ENCODE measurements around the gene POU2F2. TPM values are rescaled to one million over a fixed set of nuclear protein-coding genes. Genes with fewer than 3 reads are reported as not detected.

The POU2F2 gene
- total RNA-seq, 1 experiment from 2014 or later: 0.89 TPM

DNA sequence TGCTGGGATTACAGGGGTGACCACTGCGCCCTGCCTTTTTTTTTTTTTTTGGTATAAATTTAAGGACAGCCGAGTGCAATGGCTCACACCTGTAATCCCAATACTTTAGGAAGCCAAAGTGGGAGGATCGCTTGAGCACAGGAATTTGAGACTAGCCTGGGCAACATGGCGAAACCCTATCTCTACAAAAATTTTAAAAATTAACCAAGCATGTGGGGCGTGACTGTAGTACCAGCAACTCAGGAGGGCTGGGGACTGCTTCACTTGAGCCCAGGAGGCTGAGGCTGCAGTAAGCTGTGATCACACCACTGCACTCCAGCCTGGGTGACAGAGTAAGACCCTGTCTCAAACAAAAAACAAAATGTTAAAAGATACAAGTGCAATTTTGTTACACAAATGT is 34.8 kb downstream of the POU2F2 start:
- Histone ChIP-seq H3K27ac (ENCODE audit: low read depth, low read length) (no peak overlapping the region), H3K27me3 (ENCODE audit: insufficient read depth, low read length) (no peaks in the 10 kb centered on the region), H3K9me3 (ENCODE audit: control insufficient read depth in 1 of 2, insufficient read depth in 1 of 2, low read depth in 1 of 2, low read length in 2 of 2) (no peaks in the 10 kb centered on the region), H3K9me2 (ENCODE audit: insufficient read depth) (no peaks in the 10 kb centered on the region), H3K4me1 (ENCODE audit: control insufficient read depth in 1 of 2, insufficient read depth in 2 of 2, low read length in 2 of 2) (peaks cover 24 to 30% of the 10 kb centered on the region in 2 experiments), H3K79me2 (ENCODE audit: insufficient read depth, low read length) (no peaks in the 10 kb centered on the region), H4K20me1 (ENCODE audit: insufficient read depth) (no peaks in the 10 kb centered on the region), H3K4me2 (ENCODE audit: low read length) (no peak overlapping the region), H2AFZ (ENCODE audit: low read depth, low read length, poor library complexity, severe bottlenecking) (no peak overlapping the region), H3K9ac (ENCODE audit: low read length) (no peak overlapping the region), H3K36me3 (ENCODE audit: control insufficient read depth in 1 of 2, insufficient read depth in 2 of 2, low read length in 2 of 2) (no peaks in the 10 kb centered on the region), H3K4me3 (replicated peaks in 1 of 2; ENCODE audit: low read depth in 1 of 2, low read length in 2 of 2) (no peak overlapping the region)
- intact Hi-C loops (cut with micrococcal nuclease): loop anchor here (10.0 kb wide), 1 partner anchor 103 kb away; the partner anchor contains the start of gene ATP1A3
- TF ChIP-seq, protein P1, sequence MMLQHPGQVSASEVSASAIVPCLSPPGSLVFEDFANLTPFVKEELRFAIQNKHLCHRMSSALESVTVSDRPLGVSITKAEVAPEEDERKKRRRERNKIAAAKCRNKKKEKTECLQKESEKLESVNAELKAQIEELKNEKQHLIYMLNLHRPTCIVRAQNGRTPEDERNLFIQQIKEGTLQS (IDR thresholded peaks at IDR 0.05): no peak
- no peak for TF ChIP-seq EZH2phosphoT487 (IDR thresholded peaks at IDR 0.05; ENCODE audit: borderline replicate concordance)
- TF ChIP-seq ZFX (IDR thresholded peaks at IDR 0.05): no peak
- no peak for TF ChIP-seq SIN3A (IDR thresholded peaks at IDR 0.05; ENCODE audit: low read depth)
- TF ChIP-seq POLR2AphosphoS5 (IDR thresholded peaks at IDR 0.05; ENCODE audit: low read depth, low read length): no peak
- TF ChIP-seq FOSL1 (IDR thresholded peaks at IDR 0.05; ENCODE audit: low read depth): no peak
- CTCF ChIA-PET: no interaction called here
- RAD21 ChIA-PET (ENCODE audit: low non-redundant PET in 1 of 2, low total read pairs in 2 of 2, uncharacterized antibody in 2 of 2, unreplicated experiment in 2 of 2): no interaction called here
- no peak for ATAC-seq
- no peak for DNase-seq (ENCODE audit: low read depth, low spot score)
- POLR2A ChIA-PET: no interaction called here
- no TSS peak for BruUV-seq (replicated peaks)

GRCh38 chr19:42096255-42096837 is 35.9 kb downstream of the POU2F2 start:
- Histone ChIP-seq H3K9ac (ENCODE audit: low read length) (no peak overlapping the region), H3K36me3 (ENCODE audit: control insufficient read depth in 1 of 2, insufficient read depth in 2 of 2, low read length in 2 of 2) (no peaks in the 10 kb centered on the region), H3K27me3 (ENCODE audit: insufficient read depth, low read length) (no peaks in the 10 kb centered on the region), H3K27ac (ENCODE audit: low read depth, low read length) (no peak overlapping the region), H3K79me2 (ENCODE audit: insufficient read depth, low read length) (no peaks in the 10 kb centered on the region), H3K9me3 (ENCODE audit: control insufficient read depth in 1 of 2, insufficient read depth in 1 of 2, low read depth in 1 of 2, low read length in 2 of 2) (no peaks in the 10 kb centered on the region), H3K4me2 (ENCODE audit: low read length) (no peak overlapping the region), H3K9me2 (ENCODE audit: insufficient read depth) (no peaks in the 10 kb centered on the region), H3K4me3 (replicated peaks in 1 of 2; ENCODE audit: low read depth in 1 of 2, low read length in 2 of 2) (no peak overlapping the region), H2AFZ (ENCODE audit: low read depth, low read length, poor library complexity, severe bottlenecking) (no peak overlapping the region), H3K4me1 (ENCODE audit: control insufficient read depth in 1 of 2, insufficient read depth in 2 of 2, low read length in 2 of 2) (peaks cover 23 to 41% of the 10 kb centered on the region in 2 experiments), H4K20me1 (ENCODE audit: insufficient read depth) (no peaks in the 10 kb centered on the region)
- ChIA-PET RAD21 (ENCODE audit: low non-redundant PET in 1 of 2, low total read pairs in 2 of 2, uncharacterized antibody in 2 of 2, unreplicated experiment in 2 of 2) (no interaction called here), CTCF (no interaction called here), POLR2A (no interaction called here)
- ATAC-seq (no peak), DNase-seq (ENCODE audit: low read depth, low spot score) (no peak)
- no TSS peak for BruUV-seq (replicated peaks)
- intact Hi-C loops (cut with micrococcal nuclease): loop anchor here (10.0 kb wide), 1 partner anchor 102 kb away; the partner anchor contains the start of gene ATP1A3
- TF ChIP-seq EGR1 (IDR thresholded peaks at IDR 0.05; ENCODE audit: low read depth) (no peak), FOSL1 (IDR thresholded peaks at IDR 0.05; ENCODE audit: low read depth) (no peak), CEBPB (IDR thresholded peaks at IDR 0.05; ENCODE audit: low read depth) (no peak), REST (IDR thresholded peaks at IDR 0.05; ENCODE audit: low read depth) (no peak), EZH2 (IDR thresholded peaks at IDR 0.05) (no peak), POLR2A (IDR thresholded peaks at IDR 0.05; ENCODE audit: borderline replicate concordance, extremely low read depth, insufficient read depth, insufficient read length) (no peak), TCF7L2 (IDR thresholded peaks at IDR 0.05; ENCODE audit: borderline replicate concordance, extremely low read depth, insufficient read depth, insufficient read length) (no peak), JUND (IDR thresholded peaks at IDR 0.05) (no peak), SP1 (IDR thresholded peaks at IDR 0.05; ENCODE audit: low read depth) (no peak), YY1 (IDR thresholded peaks at IDR 0.05; ENCODE audit: extremely low read depth, insufficient replicate concordance, low read depth, low read length) (no peak)
- TF ChIP-seq, protein P2, sequence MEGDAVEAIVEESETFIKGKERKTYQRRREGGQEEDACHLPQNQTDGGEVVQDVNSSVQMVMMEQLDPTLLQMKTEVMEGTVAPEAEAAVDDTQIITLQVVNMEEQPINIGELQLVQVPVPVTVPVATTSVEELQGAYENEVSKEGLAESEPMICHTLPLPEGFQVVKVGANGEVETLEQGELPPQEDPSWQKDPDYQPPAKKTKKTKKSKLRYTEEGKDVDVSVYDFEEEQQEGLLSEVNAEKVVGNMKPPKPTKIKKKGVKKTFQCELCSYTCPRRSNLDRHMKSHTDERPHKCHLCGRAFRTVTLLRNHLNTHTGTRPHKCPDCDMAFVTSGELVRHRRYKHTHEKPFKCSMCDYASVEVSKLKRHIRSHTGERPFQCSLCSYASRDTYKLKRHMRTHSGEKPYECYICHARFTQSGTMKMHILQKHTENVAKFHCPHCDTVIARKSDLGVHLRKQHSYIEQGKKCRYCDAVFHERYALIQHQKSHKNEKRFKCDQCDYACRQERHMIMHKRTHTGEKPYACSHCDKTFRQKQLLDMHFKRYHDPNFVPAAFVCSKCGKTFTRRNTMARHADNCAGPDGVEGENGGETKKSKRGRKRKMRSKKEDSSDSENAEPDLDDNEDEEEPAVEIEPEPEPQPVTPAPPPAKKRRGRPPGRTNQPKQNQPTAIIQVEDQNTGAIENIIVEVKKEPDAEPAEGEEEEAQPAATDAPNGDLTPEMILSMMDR (IDR thresholded peaks at IDR 0.05 in 2 of 3, conservative IDR thresholded peaks at IDR 0.05 in 1 of 3; ENCODE audit: borderline replicate concordance in 1 of 3, insufficient read depth in 1 of 3, low read depth in 2 of 3, low read length in 2 of 3): no peak
